KG1 (cell line): ENCODE measurements around the gene TEAD4.

ENCODE experiments used
- DNase-seq: peaks from one replicate; lab custom pipeline; 2025; lab: John Stamatoyannopoulos, UW

The TEAD4 gene

DNA sequence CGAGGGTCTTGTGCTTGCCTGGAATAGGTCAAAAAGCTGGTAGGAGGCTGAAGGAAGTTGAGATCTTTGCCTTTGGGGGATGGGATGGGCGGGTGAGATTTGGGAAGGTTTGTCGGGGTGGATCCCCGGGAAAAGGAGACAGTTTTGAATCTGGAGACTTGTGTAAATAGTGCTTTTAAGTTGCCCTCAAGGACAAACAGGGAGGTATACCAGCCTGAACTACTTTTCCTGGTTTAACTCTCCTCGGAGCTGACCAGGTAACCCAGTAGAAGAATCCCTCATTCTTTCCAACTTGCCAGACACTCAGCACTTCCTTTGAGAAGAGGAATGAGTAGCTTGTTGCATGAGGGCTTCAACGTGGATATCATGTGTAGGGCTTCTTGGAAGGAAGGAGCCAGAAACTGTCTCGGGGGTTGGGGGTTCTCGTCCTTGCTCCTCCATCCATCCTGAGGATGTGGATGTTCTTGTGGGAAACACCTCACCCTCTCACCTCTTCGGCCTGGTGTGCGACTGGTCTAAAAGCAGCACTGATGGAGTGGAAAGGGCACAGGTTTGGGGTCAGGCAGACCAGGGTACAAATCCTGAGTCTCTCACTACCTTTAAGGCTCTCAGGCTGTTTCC, 1.9 kb downstream of the TEAD4 start:
- no peak for DNase-seq

DNA sequence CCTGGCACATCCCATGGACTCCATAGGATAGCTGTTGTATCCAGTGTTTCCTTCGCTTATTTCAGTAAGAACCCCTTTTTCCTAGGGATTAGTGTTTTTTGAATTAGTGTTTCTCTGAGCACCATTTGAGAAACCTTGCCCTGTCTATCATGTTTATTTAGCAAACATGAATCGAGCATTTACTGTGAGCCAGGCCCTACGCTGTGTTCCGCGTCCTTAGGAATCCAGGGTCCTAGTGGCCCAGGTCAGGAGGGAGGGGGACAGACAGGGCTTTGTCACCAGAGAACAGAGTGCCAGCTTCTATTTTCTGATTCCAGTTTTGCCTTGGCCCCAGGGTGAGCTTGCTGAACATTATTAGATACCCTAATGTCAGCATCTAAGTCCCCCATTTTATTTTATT, 2.5 kb downstream of the TEAD4 start:
- DNase-seq = no peak

DNA sequence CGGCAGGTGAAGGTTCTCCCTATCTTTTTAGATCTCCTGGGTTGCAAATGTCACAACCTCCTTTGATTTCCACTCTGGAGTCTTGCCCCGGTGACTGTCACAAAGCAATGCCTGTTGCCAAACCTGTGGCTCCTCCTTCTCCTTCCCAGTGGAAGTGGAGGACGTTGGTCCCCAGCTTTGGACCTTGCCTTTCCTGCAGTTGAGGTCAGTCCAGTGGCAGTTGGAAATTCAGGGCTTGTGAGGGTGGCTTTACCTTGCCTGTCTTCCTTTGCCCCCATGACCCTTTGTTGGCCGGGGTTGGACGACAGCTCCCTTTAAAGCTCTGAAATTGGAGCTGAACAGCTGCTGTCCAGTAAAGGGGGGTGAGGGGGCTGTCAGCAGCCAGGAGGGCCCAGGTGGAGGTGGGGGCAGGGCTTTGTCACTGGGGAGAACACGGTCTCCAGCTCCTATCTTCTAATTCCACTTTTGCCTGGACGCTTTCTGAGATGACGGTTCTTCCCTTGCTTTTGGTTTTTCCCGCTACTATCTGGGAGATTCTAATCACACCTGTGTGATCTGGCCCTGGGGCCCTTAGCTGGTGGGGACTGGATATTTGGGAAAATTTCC, 4.1 kb downstream of the TEAD4 start:
- no peak for DNase-seq

DNA sequence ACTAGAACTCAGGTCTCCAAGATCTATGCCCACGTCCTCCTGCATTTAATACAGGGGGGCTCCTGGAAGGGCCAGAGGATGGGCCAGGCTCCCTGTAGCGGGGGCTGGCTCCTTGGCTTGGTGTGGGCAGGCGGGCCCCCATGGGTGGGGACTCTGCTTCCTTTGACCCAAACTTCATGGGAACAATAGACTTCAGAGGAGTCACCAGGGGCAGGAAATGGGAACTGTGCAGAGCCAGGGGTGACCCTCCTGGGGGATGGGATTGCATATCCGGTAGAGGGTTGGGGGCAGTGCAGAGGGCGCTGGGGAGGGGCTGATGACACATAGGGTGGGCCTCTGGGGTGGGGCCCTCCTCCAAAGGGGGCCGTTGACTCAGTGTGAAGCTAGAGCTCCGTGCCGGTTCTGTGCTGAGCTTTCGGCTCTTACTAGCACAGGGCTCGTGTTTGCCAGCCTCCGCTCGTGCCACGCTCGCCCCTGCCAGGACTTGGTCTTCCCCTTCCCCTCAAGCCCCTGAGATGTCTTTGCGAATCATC, 4.6 kb downstream of the TEAD4 start:
- DNase-seq = no peak

DNA sequence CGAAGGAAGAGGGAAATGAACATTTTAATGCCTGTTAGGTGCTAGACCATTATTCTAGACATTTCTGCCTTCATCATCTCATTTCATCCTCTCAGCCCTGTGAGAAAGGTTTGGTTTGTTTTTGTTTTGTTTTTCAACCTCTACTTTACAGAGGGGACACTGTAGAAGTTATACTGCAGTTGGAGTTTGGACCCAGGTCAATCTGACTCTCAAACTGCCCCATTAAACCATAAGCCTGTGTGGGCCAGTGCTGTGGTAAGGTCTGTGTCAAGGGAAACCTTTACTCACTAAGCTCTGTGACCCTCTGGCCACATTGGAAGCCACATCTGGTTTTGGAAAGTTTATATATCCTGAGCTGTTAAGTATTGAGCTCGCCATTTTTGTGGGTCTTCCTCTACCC, 8.5 kb downstream of the TEAD4 start:
- no peak for DNase-seq

DNA sequence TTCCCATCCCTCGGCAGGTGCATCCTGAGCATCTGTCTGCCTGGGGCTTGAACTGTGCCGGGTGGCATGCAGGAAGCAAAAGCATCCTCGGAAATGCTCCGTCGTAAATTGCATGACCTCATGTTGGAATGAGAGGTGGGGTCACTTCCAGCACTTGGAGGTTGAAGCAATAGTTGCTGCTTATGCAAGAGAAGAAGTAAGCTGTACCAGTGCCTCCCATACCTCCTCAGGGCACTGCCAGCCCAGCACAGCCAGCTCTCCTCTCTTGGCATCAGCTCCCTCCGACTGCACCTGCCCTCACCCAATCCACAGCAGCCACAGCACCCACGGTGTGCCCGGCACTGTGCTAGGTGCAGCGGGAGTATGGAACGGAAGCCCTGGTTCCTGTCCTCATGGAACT, 11.5 kb downstream of the TEAD4 start:
- no peak for DNase-seq

DNA sequence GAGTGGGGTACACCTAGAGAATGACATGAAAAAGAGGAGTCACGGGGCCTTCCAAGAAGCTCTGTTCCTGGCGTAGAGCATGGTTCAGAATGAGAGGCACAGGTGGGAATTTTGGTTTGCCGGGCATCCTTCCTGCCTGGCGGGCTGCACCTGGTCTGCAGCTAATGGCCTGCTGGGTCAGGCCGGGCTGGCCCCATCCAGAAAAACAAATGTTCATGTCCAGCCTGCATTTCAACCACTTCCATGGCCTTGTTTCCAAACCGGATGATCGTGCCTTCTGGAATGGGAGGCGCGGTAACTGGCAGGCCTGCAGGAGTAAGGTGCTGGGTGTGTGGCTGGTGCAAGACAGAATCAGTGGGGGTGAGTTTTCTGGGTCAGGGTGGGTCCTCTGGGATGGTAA, 14.4 kb downstream of the TEAD4 start:
- DNase-seq = no peak

DNA sequence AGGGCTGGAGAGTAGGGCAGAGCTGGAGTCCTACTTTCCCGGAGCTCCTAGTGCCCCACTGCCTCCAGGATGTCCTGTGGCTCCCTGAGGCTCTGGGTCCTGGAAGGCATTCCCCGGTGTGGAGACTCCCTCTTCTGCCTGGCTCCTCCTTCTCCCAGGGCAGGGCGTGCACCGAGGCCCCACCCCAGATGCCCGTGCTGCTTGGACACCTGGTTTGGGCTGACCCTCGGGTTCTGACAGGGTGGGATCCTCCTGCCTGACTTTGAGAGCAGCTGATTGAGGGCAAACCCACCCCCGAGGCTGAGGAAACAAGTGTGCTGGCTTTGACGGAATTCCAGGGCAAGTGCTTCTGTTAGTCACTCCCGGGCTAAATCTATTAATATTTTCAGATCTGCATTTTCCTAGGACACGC, 15.4 kb downstream of the TEAD4 start:
- no peak for DNase-seq

DNA sequence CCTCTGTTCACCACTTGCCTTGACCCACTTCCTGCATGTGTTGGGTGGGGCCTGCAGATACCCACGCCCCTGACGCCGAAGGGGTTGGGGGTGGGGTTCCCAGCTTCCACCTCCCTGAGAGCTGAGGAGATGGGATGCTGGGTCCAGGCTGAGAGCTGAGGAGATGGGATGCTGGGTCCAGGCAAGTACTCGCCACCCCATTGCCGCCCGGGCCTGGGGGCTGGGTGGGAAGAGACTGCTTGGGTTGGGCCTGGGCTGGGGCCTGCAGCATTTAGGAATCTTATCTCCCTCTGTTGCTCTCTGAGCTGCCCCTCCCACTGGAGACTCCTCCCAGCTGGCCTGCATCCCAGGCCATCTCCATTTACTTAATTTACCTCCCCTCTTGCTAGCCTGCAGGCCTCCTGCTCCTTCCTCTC, 17.4 kb downstream of the TEAD4 start:
- no peak for DNase-seq

DNA sequence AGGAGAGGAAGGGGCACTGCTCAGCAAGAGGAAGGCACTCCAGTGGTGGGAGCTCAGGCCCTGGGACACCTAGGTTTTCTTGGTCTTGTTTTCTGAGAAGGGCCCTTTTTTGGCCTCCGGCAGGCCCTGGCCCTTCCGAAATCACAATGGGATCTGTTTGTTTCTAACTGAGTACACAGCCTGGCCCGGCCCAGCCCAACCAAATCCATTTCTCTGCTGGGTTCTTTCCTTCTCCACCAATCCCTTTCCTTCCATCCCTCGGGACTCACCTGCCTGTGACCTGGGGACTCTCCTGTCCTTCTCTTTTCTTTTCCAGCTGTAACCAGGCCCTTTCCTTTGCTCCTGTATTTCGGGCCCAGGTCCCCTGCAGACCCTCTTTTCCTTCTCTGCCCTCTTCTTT, 18.6 kb downstream of the TEAD4 start:
- DNase-seq = no peak

DNA sequence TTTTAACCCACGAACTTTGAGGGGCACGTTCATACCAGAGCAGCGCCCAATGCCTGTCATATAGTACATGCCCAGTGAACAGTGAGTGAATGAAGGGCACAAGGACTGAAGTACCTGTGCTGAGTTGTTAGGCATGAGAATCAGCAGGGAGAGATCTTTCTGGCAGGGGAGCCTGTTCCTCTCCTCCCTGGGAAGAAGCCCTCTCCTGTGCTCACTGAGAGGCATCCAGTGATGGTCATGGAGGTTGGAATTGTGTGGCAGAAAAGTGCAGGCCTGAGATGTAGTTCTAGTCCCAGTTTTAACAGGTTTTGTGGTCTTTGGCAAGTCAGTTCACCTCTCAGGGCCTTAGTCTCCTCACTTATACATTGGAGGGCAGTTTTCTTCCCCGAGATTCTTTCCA, 20.6 kb downstream of the TEAD4 start:
- DNase-seq = no peak

DNA sequence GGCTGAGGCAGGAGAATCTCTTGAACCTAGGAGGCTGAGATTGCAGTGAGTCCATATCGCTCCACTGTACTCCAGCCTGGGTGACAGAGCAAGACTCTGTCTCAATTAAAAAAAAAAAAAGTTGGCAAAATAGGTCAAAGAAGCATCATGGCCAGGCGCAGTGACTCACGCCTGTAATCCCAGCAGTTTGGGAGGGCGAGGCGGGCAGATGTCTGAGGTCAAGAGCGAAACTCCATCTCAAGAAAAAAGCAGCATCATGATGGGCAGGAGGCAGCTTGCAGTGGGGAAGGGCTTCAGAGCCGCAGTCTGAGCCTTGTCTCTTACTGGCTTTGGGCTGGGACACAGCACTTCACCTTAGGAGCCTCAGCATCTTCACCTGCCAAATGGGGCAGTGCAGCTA, 21.4 kb downstream of the TEAD4 start:
- no peak for DNase-seq

DNA sequence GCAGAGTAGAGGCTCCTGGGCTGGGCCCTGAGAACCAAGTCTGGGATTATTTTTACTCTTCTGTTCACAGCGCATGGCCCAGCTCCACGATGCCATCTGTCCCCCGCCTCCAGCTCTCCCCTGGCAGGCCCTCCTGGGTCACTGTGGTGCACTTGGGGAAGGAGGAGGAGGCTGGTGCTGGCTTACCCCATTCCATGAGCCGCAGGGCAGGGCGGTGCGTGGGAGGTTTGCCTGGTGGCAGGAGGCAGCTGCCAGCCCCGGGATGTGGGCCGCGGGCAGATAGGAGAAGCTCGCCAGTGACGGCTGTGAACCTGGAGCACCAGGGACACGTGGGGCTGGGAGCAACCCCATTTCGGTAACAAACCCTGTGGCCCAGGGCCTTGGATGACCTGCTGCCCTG, 23.2 kb downstream of the TEAD4 start:
- DNase-seq = no peak

DNA sequence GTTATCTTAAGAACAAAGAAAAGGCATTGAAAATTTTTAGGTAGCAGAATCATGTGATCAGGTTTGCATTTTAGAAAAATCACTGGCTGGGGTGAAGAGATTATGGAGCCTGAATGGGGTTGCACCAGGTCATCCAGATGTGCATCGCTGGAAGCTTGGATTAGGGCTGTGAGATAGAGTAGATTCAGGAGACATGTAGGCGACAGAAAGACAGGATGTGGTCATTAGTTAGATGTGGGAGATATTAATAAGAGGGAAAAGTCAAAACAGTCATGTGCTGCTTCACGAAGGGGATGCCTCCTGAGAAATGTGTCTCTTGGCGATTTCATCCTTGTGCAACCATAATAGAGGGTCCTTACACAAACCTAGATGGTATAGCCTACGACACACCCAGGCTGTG, 25.1 kb downstream of the TEAD4 start:
- DNase-seq = no peak

DNA sequence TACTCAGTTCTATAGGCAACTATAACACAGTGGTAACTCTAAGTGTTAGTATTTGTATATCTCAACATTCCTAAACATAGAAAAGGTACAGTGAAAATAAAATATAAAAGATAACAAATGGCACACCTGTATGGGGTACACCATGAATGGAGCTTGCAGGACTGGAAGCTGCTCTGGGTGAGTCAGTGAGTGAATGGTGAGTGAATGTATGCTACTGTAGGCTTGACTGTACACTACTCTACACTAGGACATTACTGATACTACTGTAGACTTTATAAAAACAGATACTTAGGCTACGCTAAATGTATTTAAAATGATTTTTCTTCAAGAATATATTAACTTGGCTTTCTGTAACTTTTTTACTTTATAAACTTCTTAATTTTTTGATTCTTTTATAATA, 25.5 kb downstream of the TEAD4 start:
- DNase-seq = no peak

DNA sequence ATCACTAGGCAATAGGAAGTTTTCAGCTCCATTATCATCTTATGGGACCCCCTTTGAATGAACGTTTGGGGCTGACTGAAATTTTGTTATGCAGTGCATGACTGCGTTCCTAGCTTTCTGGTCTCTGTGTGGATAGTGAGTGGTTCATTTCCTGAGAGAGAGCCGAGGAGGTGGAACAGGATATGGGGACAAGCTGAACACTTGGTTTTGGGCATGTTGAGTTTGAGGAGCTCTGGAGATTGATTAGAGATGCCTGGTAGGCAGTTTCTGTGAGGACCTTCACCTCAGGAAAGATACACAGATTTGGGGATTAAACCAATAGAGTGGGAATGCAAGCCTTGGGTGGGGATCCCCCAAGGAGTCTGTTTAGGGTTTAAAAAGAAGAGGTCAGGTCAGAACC, 27.7 kb downstream of the TEAD4 start:
- no peak for DNase-seq

DNA sequence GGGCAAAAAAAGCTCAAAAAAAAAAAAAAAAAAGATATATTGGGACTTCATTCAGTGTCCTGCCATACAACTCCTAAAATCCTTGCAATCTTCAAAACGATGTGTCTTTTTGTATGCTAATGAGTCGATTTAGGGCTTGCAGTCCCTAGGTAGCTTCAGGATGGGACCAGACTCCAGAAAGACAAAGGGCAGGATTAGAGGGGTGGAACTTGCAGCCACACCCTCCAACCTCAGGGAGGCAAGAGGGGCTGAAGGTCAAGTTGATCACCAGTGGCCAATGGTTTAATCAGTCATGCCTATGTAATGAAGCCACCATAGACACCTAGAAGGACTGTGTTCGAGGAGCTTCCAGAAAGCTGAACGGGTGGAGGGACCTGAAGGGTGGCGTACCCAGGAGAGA, 29.3 kb downstream of the TEAD4 start:
- no peak for DNase-seq

DNA sequence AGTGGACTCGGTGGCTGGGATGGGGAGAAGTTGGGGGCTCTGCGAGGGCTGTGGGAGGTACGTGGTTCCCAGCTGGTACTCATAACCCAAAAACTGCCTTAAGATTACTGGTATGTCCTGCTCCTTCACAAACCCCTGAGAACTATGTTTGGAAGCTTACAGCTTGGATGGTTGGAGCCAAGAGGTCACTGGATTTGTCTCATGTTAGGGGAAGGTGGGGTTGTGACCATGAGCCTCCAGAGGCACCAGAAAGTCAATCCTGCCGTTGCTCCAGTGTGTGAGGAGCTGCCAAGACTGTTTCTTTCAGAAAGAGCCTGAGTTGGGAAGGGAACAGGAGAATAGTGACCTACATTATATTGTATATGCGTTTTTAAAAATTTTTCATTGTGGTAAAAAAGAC, 33.5 kb downstream of the TEAD4 start:
- no peak for DNase-seq

DNA sequence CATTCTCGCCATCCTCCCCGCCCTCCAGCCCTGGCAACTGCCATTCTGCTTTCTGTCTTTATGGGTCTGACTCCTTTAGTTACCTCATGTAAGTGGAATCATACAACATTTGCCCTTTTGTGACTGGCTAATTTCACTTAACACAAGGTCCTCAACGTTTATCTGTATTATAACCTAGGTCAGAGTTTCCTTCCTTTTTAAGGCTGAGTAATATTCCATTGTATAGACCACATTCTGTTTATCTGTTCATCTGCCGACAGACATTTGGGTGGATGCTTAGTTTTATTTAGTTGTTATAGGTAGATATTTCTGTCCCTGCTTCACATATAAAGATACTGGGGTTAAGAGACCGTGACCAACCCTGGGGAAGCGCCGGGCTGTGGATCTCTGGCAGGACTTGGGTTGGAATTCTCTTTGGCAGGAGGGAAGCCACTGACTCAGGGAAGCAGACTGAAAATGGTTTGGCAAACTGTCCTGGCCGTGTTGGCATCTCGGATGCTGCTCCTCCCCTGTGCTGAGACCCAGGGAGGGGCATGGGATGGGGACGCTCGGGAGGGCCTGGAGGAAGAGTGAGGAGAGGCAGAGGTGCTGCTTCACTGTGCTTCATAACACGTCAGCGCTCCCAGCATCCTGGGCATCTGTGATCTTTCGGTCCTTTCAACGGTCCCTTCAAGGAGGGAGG, 38.9 kb downstream of the TEAD4 start:
- DNase-seq = no peak

DNA sequence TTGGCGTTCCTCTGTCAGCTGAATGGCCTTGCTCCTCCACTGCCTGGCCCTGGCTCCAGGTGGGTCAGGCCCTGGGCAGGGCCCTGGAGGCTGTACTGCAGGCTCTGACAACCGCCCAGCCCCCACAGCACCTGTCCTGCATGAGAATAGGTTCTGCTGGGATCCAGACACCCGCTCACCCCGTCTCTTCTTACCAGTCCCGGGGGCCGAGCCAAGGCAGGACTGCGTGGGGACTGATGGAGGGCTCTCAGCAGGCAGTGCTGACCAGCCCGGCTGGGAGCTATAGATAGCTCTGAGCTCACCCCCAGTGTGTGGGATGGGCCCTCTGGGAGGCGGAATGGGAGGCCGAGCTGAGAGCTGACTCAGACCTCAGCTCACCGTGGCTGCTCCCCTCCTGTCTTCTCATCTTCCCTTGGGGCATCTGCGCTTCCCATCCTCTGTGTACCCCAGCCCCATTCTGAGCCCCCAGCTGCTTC, 39.6 kb downstream of the TEAD4 start:
- DNase-seq = no peak

DNA sequence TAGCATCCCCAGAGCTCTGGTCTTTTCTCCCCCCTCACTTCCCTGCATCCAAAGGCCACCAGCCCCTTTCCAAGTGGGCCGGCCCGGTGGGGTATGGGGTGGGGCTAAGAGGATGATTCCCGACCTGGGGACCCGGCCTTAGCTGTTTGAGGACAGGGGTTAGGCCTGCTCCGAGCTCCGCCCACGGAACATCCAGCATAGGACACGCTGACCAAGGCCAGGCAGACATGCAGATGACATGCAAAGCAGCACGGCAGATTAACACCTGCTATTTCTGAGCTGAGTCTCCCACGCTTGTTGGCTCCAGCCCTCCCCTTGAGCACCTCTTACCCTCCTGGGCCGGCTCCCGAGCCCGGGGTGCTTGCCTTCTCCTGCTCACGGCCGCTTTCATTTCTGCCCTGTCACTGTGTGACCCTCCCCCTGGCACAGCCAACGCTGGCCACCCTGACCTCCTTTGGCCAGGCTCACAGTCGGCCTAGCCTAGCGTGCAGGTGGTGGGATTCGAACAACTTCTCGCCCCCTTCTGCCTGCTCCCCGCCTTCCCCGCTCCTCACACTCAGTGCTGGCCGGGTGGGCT, 40.2 kb downstream of the TEAD4 start:
- DNase-seq = no peak

DNA sequence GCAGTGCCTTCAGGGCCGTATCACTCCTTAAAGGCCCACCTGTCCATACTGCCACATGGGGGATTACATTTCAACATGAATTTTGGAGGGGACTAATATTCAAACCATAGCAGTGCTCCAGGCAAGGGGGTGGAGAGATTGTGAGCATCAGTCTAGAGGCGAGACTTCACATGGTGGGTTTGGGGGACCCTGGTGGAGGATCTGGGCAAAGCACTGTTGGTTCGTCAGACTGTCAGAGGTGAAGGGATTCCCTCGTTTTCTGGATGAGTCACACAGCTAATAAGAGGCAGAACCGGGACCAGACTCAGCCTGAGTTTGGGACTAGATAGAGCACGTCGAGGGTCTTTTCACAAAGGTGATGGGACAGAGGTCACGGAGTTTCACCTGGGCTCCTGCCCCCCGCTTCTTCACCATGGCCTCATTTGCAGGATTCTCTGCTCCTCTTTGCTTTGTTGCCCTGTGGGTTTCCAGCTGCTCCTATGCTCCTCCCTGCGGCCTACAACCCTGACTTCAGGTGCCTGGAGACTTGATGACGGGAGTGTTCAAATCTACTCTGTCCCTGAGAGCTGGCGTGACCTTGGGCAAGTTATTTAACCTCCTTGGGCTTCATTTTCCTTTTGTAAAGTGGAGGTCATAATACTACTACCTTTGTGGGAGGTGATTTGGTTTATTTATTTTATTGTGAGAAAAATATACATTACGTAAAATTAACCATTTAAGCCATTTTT, 41.5 kb downstream of the TEAD4 start:
- no peak for DNase-seq
